Right renal pelvis (tissue), 4 donors: Measurements from ENCODE around the gene NEO1. TPM values are rescaled to one million over a fixed set of nuclear protein-coding genes. Genes with fewer than 3 reads are reported as not detected.

Source experiments
- DNase-seq, 4 donors: peaks; one replicate each; pipeline ENCODE4 v3.0.0-alpha.2; 2013; ENCODE audit warnings: low read depth in 4 of 4, low spot score in 3 of 4, missing footprints in 1 of 4
- polyA plus RNA-seq, 4 donors: library from polyadenylated mRNA; unstranded; fragments of 120-200 nt; gene quantifications; one replicate each; pipeline ENCODE4 v1.2.1, GENCODE V29; 2013; ENCODE audit not compliant: insufficient read length in 4 of 4

Gene NEO1
- polyA plus RNA-seq, 4 donors: 126 to 141 (median 128) TPM

DNA sequence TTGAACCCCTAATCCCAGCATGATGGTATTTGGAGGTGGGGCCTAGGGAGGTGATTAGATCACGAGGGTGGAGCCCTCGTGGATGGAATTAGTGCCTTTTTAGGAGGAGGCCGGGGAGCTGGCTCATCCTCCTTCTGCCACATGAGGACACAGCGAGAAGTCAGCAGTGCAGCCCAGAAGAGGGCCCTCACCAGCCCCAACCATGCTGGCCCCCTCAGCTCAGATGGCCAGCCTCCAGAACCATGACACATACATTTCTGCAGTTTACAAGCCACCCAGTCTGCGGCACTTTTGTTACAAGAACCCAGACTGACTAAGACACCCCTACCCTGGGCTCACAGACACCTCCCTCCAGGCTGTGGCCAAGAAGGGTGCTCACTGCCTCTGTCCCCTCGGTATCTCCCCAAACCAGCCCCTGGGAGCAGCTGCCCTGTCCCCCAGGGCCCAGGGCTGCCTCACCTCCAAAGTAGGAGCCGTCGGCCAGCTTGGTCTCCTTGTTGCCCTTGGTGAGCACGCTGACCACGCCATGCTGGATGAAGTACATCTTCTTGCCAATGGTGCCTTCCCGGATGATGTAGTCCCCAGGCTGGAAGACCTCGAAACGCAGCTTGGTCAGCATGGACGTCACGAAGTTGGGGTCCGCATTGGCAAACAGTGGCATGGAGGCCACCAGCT, 272.4 kb downstream of the NEO1 start:
- DNase-seq: no peak

DNA sequence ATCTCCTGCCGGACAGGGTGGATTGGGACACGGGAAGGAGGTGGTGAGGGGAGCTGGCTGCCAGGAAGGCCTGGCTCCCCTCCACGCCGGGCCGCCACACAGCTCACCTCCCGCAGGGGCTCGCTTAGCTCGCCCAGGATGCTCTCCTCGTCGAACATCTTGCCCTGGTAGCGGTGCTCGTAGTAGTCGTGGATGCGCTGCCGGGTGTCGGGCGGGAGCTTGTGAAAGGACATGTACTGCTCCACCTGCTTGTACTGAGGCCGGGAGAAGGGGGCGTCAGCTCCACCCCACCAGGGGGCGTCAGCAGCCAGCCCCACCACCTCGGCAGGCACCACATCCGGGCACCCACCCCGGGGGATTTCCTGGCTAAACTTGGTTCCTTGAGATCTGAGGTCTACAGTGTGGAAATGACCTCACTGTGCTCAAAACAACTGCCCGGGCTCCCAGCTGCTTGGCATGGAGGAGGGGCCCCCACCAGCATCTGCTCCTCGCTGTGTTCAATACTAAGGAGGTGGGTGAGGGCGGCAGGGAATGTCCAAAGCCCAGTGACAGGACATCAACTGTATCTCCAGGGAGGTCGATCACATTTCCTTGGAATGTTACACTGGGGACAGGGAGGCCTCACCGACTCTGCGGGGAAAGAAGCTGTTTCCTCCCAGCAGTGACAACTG, 273.1 kb downstream of the NEO1 start:
- no peak for DNase-seq

DNA sequence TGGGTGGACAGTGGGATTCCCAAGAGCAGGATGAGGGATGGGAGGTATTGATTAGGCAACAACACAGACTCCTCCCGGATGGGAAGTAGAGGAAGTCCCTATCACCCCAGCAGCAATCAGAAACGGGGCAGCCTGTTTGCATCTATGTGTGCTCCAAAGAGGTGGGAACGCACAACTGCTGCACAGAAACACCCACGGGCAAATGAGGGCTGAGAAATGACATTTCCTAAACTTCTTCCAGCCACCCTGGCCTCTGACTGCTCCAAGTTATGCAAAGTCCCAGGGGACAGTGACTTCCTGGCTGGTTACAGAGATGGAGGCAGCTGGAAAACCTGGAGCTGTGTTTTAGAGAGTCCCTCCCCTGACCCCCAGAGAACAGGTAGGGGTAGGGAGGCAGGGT, 273.9 kb downstream of the NEO1 start:
- DNase-seq: no peak

DNA sequence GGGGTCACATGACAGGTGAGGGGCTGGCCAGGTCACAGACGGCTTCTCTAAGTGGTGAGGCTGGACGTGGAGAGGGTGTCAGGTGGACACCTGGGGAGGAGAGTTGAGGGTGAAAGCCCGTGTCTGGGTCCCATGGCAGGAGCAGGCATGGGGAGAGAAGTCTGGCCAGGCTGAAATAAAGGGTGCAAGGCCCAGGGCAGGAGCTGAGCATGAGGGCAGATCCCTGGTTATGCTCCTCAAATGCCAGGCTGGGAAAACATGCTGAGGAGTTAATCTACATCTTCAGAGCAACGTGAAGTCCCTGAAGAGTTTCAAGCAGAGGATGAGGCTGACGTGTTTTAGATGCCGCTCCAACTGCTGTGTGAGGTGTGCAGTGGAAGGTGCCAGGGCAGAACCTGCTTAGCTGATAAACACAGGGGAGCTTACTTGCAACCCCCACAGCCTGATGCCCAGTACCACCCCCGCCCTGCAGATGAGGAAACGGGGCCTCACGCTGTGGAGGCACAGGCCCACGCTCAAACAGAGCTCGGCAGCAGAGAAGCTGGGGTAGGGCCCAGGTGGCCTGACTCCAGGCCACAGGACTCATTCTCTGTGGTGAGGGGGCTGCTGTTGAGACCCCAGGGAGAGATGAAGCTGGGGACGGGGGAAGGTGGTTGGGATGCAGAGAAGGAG, 276.0 kb downstream of the NEO1 start:
- DNase-seq: no peak

DNA sequence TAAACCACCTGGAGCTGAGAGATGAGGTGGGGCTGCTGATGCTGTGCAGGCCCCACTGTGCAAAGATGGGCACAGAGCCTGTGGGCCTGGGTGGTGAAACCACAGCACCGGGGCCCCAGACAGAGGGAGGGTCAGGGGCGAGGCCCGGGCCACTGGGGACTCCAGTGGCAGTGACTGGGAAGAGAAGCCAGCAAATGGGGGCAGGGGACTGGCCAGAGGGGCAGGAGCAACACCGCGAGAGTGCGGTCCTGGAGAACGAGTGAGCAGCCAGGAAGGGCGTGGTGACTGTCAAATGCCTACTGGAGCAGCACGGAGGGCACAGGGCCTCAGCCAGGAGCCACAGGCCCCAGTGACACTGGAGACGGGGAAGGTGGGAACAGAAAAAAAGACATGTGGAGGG, 276.7 kb downstream of the NEO1 start:
- no peak for DNase-seq

DNA sequence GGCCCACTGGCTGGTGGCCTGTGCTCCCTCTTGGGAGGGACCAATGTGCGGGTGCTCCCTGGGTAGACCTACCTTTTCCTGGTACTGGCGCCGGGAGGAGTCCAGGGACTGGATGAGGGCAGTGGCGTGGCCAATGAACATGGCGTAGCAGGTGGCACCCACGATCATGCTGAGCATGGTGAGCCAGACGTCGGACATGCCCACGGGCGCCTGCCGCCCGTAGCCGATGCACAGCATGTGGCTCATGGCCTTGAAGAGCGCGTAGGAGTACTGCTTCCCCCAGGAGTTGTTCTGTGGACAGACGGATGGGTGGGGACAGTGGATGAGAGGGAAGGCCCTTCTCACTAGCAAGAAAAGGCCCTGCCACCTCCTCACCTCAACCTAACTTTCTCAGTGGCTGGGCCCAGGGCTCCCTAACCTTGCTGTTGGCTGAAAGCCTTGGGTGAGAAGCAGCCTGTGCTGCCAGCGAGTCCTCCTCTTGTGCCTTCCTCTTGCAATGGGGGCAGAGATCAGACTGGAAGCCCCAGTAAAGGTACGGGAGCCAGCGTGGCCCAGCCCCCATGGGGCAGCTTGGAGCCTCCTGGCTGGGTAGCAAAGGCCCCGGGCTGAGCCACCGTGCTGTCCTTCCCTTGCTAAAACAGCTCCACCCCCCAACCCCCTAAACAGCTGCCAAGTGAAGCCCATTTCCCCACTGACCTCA, 277.4 kb downstream of the NEO1 start:
- DNase-seq: no peak

DNA sequence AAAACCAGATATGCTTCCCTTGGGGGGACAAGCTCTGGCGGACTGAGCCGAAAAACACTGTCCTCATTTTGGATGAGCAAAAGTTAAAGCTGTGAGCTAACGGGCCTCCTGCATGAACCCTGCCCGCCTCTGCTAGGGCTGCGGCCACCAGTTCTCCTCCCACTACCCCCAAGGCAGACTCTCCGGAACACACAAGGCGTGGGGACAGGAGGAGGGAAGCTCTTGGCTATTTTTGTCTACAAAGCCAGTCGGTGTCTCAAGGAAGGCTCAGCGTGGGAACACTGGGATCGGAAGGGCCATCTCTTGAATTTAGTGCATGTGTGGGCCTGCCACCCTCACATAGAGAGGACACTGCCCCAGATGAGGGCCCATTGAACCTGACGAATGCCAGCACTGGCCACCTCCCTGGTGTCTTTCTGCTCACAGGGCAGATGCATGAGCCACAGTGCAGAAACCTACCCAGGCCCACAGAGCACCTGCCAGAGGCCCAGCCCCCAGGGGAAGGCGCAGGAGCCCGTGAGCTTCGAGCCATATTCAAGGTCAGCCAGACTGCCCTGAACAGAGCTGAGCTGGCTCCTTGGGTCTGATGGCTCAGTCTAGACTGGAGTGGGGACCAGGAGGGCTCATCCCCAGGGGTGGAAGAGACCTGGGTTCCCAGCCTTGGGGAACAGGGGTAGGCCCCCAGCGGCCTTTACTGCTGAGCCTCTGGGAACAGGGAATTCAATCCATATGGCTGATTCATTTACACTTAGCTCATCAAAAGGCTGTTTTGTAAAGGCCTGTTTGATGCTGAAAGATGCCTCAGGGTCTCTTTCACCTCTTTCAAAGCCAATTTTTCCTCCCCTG, 278.2 kb downstream of the NEO1 start:
- no peak for DNase-seq

DNA sequence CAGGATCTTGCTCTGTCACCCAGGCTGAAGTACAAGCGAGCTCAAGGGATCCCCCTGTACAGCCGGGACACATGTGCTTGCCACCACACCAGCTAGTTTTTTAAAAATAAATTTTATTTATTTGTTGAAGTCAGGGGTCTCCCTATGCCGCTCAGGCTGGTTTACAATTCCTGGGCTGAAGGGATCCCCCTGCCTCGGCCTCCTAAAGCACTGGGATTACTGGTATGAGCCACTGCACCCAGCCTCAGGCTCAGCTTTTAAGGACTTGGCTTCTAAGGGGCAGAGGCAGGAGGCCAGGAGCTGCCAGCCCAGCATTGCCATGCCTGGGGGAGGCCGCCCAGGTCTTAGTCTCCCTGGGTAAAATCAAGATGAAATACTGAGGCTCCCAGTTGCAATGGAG, 279.2 kb downstream of the NEO1 start:
- DNase-seq: no peak

DNA sequence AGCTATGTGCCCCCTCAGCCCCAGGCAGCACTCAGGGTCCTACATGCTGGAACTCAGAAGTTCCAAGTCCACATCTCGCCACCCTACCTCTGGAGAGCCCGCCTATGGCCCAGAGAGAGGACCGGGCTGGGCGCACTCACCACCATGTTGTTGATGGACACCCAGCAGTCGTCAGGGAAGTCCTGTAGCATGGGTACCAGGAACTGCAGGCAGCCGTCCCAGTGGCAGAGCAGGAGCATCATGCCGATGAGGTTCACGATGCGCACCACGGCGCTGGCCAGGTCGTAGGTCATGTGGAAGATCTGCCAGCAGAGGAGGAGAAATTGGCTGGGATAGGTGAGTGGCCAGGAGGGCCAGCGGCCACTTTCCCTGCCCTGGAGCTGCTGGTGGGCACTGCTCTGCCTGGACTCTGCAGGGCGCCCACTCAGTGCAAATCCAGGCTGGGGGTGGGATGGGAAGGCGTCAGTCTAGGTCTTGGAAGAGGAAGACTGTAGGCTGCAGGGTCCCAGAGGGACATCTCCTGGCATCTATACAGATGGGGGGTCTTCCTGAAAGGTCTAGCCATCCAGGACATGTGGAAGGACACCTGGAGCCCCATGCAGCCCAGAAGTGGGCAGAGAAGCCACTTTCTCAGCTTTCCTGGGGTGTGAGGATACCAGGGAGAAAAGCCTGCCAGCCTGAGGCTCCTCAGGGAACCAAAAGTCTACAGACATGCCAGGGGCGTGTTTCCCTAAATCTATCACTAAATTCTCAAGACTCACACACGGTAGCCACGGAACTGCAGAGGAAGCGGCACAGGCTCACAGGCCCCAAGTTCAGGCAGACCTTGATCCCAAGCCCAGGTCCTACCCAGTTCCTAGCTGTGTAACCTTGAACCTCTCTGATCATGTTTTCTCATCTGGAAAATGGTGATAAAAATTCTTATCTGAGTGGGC, 280.0 kb downstream of the NEO1 start:
- no peak for DNase-seq

DNA sequence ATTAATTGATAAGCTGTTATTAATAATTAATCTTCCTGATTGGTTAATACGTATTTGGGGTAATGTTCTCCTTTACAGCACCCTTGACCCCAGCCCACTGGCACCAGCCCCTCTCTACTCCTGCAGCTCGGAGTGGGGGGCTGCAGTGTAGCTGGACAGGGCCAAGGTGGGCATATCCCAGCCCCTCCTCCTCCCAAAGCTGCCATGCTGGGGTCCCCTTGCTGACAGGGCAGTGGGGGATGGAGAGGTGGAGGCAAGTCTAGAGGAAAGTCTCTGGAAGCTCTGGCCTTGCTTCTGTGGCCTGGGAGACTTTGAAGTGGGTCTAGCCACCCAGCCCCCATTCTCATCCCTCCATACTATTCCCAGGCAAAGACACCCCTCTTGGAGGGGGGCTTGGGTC, 280.7 kb downstream of the NEO1 start:
- no peak for DNase-seq

DNA sequence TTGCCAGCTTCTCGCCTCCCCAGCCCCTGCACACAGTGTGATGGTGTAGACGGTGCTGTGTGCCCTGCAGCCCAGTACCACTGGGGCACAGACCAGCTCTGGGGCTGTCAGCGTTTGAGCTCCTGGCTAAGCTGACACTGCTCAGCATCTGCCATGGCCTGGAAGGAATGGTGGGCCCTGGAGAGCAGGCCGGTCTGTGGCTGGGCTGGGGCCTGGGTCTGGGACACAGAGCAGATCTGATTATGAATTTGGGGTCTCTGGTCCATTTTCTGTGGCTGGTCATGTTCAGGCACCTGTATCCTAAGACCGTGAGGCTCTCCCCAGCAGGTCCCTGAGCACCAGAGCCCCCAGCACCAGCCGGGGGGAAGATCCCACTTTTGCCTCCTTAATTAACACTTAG, 281.8 kb downstream of the NEO1 start:
- DNase-seq: no peak

DNA sequence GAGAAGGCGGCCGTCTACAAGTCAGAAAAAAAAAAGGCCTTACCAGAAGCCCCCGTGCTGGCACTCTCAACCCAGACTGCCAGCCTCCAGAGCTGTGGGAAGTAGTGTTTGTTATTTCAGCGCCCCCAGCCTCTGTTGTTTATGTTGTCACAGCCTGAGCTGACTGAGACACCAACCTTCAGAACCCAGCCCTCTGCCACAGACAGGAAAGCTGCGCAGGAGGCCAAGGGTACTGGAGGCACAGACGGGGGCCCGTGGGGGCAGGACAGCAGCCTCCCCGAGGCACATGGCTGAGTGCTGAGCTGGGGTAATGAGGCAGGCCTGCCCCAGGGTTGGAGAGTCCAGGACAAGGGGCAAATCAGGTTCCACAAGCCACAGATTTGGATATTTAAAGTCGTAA, 282.8 kb downstream of the NEO1 start:
- no peak for DNase-seq

DNA sequence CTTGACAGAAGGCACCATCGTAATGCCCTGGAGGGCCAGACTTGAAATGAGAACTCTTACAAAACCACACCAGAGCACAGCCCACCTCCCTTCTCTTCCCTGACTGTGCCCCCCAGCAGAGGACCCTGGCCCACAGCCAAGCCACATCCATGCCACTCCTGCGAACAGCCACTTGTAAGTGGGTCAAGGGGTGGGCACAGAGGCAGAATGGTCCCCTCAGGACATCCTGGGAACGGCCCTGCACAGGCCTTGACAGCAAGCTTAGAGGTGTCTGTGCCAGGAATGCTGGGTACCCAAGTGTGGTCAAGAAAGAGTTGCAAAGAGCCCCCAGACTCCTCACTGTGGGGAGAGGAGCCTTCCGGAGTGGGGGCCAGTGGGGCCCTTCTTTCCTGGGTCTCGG, 283.2 kb downstream of the NEO1 start:
- no peak for DNase-seq

DNA sequence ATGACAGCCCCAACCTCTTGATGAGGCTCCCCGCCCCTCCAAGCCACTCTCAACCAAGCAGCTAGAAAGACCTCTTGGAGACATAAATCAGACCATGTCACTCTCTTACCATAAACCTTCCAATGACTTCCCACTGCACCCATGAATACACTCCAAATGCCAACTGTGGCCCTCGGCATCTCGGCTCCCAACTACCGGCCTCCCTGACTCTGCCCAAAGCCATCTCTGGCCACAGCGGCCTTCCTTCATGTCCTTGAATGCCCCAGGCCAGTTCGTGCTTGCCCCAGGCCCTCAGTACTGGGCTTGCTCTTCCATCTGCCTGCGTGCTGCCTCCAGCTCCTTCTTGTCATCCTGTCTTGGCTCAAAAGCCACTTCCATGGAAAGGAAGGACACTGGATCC, 284.5 kb downstream of the NEO1 start:
- no peak for DNase-seq

DNA sequence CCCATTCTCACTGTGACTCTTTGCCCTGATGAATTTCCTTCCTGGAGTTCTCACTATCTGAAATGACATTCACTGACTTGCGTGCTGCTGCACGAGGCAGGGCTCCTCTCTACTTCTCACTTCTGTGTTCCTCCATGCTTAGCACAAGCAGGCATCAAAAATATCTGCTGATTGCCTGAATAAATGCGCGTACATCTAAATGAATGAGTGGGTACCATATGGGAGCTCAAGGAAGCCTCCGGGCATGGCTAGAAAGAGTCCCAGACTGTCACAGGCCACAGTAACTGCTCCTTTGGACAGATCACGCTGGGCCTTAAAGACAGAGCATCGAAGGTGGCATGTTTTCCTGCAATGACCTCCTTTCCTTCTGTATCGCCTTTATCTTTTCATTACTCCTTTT, 284.9 kb downstream of the NEO1 start:
- DNase-seq: no peak

DNA sequence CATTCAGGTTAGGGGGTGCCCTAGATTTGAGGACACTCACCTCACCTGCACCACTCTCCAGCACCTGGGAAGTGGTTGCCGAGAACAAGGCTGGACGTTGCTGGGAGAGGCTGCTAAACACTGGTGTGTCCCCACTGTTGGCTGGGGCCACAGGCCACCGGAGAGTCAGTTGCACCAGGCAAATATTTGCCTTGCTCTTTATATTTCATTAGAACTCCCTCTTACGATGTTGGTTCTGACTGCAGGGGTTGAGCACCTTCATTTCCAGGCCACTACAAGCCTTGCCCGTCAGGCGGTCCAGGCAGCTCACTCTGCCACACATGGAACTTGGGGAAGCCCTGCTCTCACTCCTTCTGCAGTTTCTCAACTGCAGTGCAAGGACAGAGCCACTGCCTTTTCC, 285.8 kb downstream of the NEO1 start:
- DNase-seq: no peak

DNA sequence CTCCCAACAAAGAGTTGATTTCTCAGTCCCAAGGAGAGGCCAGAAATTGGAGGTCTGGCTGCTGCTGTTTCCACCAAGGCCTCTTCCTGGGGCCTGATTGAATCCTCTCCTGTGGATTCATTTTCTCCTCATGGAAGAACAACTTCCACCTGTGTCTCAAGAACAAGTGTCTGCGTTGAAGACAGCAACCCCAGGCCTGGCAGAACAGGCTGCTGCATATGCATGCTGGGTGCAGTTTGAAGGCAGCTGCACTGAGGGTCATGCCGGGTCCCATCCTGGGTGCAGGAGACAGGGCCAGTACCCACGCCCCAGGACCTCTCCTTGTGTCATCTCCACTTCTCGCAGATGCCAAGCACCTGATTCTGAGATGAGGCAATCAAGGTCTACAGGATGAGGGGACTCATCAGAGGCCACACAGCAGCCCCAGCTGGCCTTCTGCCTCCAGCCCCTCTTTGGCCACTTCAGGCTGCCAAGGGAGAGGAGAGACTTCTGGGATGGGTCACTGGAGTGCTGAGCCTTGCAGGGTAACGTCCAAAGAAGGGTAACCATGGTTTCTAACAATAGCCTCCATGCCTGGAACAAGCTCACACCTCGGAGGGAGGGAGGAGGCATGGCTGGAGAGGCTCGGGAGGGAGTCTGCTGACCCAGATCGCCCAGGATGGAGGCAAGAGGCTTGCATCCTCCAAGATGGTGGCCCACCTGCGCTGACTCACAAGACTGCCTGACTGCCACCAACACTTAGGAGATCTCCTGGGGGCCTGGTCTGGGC, 286.5 kb downstream of the NEO1 start:
- DNase-seq: no peak

DNA sequence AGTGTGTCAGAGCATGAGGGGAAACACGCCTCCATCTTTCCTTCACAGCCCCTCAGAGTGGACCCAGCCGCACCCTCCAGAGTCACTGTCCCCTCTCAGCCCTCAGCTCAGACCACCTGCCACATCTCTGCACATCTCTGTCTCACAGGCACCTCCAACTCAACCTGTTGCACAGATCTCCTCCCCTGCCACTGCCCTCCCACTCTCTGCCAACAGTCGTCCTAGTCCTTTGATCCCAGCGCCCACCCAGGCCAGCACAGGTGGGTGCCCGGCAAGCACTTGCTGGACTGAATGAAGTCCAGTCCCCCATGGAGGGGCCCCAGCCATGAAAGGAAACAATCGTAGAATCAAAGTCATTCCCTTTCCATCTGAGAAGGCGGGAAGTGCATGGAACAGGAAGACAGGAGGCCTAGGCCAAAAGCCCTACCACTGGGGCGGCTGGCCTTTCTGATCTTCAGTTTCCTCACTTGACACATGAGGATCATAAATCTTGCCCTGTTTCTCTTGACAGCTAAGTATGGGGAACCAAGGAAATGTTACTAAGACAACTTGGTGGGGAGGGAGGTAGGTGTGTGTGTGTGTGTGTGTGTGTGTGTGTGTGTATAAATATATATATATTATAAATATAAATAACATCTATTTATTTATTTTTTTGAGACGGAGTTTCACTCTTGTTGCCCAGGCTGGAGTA, 288.4 kb downstream of the NEO1 start:
- no peak for DNase-seq
